Kidney tubule cell (primary cell): ENCODE data around the gene CCNC.

Experiments used
- DNase-seq: peaks from one replicate; pipeline ENCODE4 v3.0.0-alpha.2; 2018; ENCODE audit warnings: low spot score

The CCNC gene, protein sequence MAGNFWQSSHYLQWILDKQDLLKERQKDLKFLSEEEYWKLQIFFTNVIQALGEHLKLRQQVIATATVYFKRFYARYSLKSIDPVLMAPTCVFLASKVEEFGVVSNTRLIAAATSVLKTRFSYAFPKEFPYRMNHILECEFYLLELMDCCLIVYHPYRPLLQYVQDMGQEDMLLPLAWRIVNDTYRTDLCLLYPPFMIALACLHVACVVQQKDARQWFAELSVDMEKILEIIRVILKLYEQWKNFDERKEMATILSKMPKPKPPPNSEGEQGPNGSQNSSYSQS

DNA sequence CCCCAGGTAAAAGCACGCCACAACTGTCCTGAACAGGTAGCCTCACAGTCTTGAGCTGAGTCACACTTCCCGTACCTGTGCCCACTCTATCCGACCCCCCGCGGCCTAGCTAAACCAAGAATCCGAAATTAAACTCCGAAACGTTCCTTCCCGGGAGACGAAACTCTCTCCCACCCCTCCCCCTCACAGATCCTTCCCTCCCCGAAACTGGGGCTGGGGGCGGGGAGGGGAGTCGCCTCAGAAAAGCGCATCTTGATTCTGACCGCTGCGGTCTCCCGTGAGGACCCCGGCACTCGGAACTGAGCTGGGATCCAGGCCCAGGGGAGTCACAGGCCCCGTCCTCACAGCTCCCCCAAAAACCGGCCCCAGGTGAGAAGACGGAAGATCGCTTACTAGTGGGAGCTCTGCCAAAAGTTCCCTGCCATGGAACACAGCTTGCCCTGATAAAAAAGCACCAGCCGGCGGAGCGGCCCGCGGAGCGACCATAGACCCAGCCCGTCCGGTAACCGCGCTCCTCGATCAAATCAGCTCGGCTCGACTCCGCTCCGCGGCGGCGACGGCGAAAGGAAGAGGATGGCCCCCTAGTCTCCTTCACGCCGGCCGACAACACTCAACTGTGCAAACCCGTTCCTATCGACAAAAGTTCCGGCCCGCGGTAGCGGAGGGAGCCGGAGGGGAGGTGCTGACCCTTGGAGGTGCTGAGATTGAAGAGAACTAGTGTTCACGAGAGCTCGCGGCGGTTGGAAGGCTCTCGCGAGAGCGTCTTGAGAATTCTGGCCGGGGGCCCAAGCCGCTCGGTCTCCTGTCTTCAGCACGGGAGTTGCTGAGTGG, at the start of gene CCNC:
Gene CCNC (minus strand): TSS at position 558 of the 831 bp plus-strand sequence. CDS start 133 bp downstream, at position 425.
- DNase-seq = peak; percentile 97

DNA sequence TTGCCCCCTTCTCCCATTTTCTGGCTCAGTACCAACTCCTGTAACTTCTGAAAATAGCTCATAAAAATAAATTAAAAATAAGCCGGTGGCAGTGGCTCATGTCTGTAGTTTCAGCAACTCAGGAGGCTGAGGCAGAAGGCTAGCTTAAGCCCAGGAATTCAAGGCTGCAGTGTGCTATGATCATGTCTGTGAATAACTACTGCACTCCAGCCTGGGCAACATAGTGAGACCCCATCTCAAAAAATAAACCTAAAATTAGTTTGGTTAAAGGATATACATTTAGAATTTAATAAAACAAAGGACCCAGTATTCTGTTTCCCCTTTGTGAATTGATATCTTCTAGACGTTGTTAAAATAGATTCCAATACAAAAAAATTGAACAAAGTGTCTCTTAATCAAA, 48.7 kb upstream of the CCNC start:
- DNase-seq = no peak

- DNase-seq = no peak
Observed at GRCh38 chr6:99614430-99615186, 46.1 kb upstream of the CCNC start.

GRCh38 chr6:99613705-99614429, 45.4 kb upstream of the CCNC start:
- peak; percentile 22 for DNase-seq

DNA sequence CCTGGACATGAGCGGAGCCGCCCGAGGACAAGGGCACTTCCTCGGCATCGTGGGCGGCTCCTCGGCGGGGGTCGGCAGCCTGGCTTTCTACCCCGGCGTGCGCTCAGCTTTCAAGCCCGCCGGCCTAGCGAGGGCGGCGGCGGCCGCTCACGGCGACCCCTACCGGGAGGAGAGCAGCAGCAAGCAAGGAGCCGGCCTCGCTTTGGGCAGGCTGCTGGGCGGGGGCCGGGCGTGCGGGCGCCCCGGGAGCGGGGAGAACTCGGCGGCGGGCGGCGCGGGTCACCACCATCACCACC, 44.9 kb upstream of the CCNC start:
- peak; percentile 42 for DNase-seq

- no peak for DNase-seq
Observed at GRCh38 chr6:99612551-99613408, 44.3 kb upstream of the CCNC start.

GRCh38 chr6:99611148-99611547, 42.7 kb upstream of the CCNC start:
- no peak for DNase-seq

DNA sequence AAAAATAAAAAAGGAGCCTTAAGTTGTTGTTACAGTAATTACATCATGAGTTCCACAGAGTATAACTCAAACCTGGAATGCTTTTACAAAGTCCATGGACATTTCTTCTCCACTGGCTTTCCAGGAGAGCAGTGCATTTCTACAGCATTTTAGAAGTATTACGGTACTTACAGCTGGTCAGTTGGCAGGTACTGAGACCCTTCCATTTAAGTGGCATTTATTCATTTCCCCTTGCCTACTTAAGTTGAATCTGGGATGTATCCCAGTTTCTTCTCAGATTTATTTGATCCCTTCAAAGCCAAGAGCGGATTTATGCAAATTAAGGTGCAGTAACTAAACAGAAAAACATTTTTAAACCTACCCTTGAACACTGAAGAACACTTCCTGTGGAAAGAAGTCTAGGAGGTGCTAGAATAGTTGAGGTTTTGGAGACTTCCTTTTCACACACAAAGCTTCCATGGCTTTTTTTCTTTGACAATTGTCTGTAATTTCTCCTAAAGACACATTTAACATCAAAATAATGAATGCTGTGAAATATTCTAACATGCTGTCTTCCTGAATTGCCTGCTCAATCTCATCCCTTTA, 41.5 kb upstream of the CCNC start:
- no peak for DNase-seq

- DNase-seq = no peak
Observed at GRCh38 chr6:99608886-99609482, 40.5 kb upstream of the CCNC start.

DNA sequence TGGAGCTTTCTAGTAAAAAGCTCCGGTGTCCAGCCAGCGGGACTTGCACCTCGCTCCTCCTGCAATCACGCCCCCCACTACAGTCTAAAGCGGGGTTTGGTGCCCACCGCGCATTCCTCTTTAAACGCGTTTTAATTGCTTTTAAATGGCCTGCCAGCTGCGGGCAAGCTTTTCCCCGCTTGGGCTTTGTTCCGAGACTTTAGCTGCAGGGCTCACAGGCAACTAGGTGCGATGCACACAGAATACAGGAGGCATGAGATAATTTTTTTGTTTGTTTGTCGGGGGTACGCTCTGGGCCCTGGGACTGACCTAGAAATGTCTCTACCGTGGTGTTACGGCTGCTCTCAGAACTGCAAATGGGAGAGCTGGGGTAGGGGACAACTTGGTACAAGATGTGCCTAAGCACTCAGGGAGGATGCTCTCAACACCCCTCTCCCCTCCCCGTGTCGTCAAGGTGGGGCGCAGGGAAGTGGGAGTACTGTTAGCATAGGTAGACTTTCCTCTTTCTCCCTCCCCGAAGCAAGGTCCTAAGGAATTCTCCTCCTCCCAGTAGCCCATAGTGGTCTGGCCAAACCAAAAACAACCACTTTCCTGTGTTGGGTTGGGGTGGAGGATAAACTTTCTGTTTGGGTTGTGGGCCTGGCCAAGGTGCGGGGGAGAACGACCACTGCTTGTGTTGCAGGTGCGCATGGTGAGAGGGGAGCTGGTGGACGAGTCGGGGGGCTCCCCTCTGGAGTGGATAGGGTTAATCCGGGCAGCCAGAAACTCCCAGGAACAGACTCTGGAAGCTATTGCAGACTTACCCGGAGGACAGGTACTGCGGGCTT, 39.8 kb upstream of the CCNC start:
- no peak for DNase-seq

DNA sequence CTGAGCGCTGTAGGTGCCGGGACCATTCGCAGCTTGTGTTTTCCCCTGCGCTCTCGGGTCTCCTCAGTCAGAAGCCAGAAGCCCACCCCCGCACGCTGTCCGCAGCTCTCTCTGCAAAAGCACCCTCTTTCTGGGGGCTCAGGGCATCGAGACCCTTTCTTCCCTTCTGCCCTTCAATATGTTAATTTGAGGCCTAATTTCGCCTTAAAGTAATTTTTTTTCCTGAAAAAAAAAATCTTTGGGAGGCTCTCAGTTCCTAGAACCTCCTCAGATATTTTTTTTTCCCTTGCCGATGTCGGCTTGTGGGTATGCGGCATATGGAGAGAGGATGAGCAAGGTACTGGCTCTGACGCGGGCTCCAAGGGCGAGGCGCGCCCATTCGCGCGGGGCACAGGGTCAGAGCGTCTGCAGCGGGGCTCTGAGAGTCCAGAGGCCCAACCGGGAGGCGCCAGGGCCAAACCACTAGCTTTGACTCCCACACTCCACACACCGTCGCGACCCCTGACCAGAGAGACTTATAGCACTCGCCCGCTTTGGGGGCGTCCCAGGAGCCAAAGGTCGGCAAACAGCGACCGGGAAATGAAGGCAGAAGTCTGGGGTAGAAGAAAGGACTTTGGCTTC, 39.1 kb upstream of the CCNC start:
- DNase-seq = no peak

GRCh38 chr6:99606656-99607415, 38.4 kb upstream of the CCNC start, which contains the start of gene PRDM13:
PRDM13 (plus strand) TSS chr6:99606833; CDS start chr6:99607035, 202 bp downstream.
- no peak for DNase-seq

DNA sequence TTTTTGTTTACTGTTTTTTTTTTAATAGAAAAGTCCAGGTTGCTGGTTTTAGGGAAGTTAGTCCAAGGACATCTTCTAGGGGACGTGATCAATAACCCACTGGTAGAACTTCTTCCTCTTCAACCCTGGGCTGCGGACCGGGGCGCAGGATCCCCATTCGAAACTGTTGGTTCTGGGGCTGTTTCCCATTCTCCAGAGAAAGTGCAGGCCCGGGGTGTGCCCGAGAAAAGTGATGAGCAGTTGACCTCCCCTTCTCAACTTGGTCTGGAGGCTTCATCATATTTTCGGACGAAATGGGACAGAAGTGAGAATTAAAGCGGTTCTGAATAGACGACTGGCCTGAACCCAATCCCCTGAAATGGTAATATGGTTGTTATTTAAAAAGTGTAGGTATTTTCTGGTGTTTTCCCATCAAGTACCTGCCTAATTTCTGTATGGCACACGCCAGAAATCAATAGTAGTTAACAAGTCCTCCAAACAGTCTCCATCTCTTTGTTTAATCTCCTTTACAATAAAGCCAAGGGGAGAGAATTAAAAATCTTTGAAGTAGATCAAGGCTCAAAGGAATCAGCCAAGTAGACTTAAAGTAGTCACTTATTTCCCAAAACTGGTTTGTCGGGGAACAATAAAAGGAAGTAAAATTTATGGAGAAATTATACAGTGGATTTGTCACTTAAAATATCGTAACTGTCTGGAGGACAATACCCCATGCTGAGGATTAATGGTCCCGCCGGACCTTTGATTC, 37.6 kb upstream of the CCNC start:
- no peak for DNase-seq

DNA sequence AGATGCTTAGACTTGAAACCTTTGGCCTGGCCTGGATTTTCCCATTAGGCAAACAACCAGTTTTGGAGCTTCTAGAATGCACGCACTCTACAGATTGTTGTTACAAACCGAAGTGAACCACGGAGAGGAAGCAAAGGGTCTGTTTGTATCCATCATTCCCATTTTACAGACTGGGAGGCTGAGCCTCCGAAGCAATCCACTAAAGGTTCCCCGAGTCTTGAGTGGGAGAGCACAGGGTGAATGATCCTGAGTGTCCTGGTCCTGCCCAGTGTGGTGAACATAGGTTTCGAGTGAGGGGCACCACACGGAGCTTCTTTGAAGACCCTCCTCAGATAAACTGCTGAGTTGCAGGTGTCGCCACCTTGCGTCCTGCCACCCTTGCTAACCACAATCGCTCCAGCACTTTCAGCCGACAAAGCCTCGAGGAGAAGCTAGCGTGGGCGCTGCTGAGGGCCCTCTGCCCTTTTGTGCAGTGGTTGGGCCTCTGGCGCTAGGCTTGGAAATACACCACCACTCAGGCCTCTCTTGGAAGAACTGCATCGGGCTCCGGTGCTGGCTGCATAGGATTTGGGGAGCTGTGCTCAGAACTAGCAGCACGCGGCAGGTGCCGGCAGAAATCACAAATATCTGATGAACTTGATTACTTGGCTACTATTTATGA, 36.7 kb upstream of the CCNC start:
- no peak for DNase-seq

- DNase-seq = no peak
Observed at GRCh38 chr6:99604166-99605073, 36.0 kb upstream of the CCNC start.
